HepG2 (cell line): ENCODE results near the gene LMF2. TPM values are rescaled to one million over a fixed set of nuclear protein-coding genes. Genes with fewer than 3 reads are reported as not detected.

ENCODE experiments used
- ATAC-seq: fragments of 200-7000 bp; cut with Tn5 transposase; 3 replicates; pipeline ENCODE4 v1.9.1; 2020; ENCODE audit warnings: mild to moderate bottlenecking, moderate library complexity
- BruUV-seq: library from RNA; stranded (reverse); fragments of 400-500 nt; replicated peaks from 2 replicates; lab custom pipeline; 2021; lab: Mats Ljungman, UMichigan
- CTCF ChIA-PET: fragments of 300-600 bp; formaldehyde crosslinking; extraction: SDS; loops from one replicate; lab custom pipeline; 2021; ENCODE audit warnings: low total read pairs, inconsistent platforms, low intra/inter-chr PET ratio; lab: Yijun Ruan, JAX
- POLR2A ChIA-PET: fragments of 350-600 bp; sonication (Branson Sonifier 250); formaldehyde crosslinking; loops from one replicate; lab custom pipeline; 2020; ENCODE audit warnings: antibody characterized with exemption, inconsistent platforms; lab: Yijun Ruan, JAX
- DNase-seq: peaks from one replicate; pipeline ENCODE4 v3.0.0-alpha.2; 2015; ENCODE audit warnings: low spot score
- FAIRE-seq: peaks from 3 replicates; lab custom pipeline; 2011; peaks lifted over from hg19 to GRCh38; lab: Jason Lieb, UNC
- H2AFZ ChIP-seq: one replicate; pipeline ENCODE4 v1.6.1; 2011; ENCODE audit warnings: low read length, inconsistent platforms
- H3K27ac ChIP-seq: fragments of 300-600 bp; 3 replicates; pipeline ENCODE4 v1.8.0; 2011; ENCODE audit warnings: mixed run types, mild to moderate bottlenecking, mixed read lengths, low read length, inconsistent platforms; ENCODE audit not compliant: insufficient read depth; ENCODE audit errors: extremely low read length
- H3K27me3 ChIP-seq, 2 experiments: fragments of 200-600 bp in 1 of 2; 2 replicates in 1 of 2; 3 replicates in 1 of 2; pipeline versions ENCODE4 v1.6.0 to v1.8.0; 2011; ENCODE audit warnings: low read length in 2 of 2, mild to moderate bottlenecking in 2 of 2, moderate library complexity in 2 of 2, inconsistent platforms in 1 of 2; ENCODE audit not compliant: insufficient read depth in 2 of 2, control insufficient read depth in 1 of 2
- H3K36me3 ChIP-seq, 2 experiments: fragments of 200-600 bp in 1 of 2; replicated peaks in 1 of 2; 2 replicates in 1 of 2; 3 replicates in 1 of 2; pipeline versions ENCODE4 v1.5.1 to v1.8.0; 2011; ENCODE audit warnings: low read length in 2 of 2, inconsistent platforms in 1 of 2; ENCODE audit not compliant: insufficient read depth in 2 of 2, control insufficient read depth in 1 of 2
- H3K4me1 ChIP-seq: 2 replicates; pipeline ENCODE4 v1.5.1; 2012; ENCODE audit warnings: low read length, inconsistent platforms; ENCODE audit not compliant: insufficient read depth
- H3K4me2 ChIP-seq: 2 replicates; pipeline ENCODE4 v1.6.0; 2011; ENCODE audit warnings: low read depth, low read length, inconsistent platforms
- H3K4me3 ChIP-seq, 3 experiments: fragments of 200-600 bp in 1 of 3; sonication (generic), shearing (Covaris generic) in 1 of 3; replicated peaks in 1 of 3; 2 replicates each; pipeline ENCODE4 v1.5.1; 2011 to 2016; ENCODE audit warnings: low read length in 3 of 3, inconsistent platforms in 2 of 3, low read depth in 2 of 3, mild to moderate bottlenecking in 2 of 3, control low read depth in 1 of 3, mixed read lengths in 1 of 3; ENCODE audit not compliant: insufficient read depth in 1 of 3
- H3K79me2 ChIP-seq: one replicate; pipeline ENCODE4 v1.6.1; 2011; ENCODE audit warnings: low read length, inconsistent platforms; ENCODE audit not compliant: insufficient read depth
- H3K9ac ChIP-seq: 2 replicates; pipeline ENCODE4 v1.6.0; 2011; ENCODE audit warnings: mild to moderate bottlenecking, low read depth, low read length, inconsistent platforms; ENCODE audit not compliant: insufficient read depth
- H3K9me3 ChIP-seq: 2 replicates; pipeline ENCODE4 v1.5.1; 2012; ENCODE audit warnings: mild to moderate bottlenecking, low read length
- H4K20me1 ChIP-seq: 2 replicates; pipeline ENCODE4 v1.6.0; 2011; ENCODE audit warnings: inconsistent platforms, mild to moderate bottlenecking, low read length, moderate library complexity; ENCODE audit not compliant: insufficient read depth
- ZNF382 ChIP-seq: sonication (generic); formaldehyde crosslinking; IDR thresholded peaks from 2 replicates; pipeline ENCODE4 v1.5.0; 2020; ENCODE audit warnings: missing genetic modification reagents, mild to moderate bottlenecking, borderline replicate concordance
- WGBS: methylation state at CpG from one replicate; pipeline ENCODE4 v1.1.6; 2017; ENCODE audit warnings: low lambda C conversion rate; 5-methylcytosine and 5-hydroxymethylcytosine counted together
- in situ Hi-C: cut with HindIII; loops from 2 replicates; pipeline ENCODE4 v1.10.0; 2017; ENCODE audit warnings: low pct_unique_long_range_greater_than_20kb; ENCODE audit not compliant: extremely low pct_ligation_motif_present
- intact Hi-C: fragments of 100-400 bp; cut with micrococcal nuclease; formaldehyde crosslinking; loops from one replicate; pipeline ENCODE4 v1.10.0; 2022; ENCODE audit not compliant: unreplicated experiment
- polyA plus RNA-seq, 8 experiments: library from polyadenylated mRNA; depleted of rRNA in 3 of 8; stranded (reverse) in 7 of 8; unstranded in 1 of 8; fragments of >200 nt; fragmentation: Illumina TruSeq in 4 of 8; extraction: Trizol in 4 of 8; gene quantifications; 2 replicates each; pipeline versions ENCODE4 v1.2.1 to v1.2.3, GENCODE V29; 2011 to 2016; ENCODE audit warnings: low read depth in 4 of 8, missing spikeins in 1 of 8, mixed read lengths in 1 of 8; ENCODE audit not compliant: insufficient read depth in 1 of 8
- total RNA-seq, 5 experiments: library from RNA; depleted of rRNA; stranded (reverse); fragments of >200 nt; fragmentation: Illumina TruSeq; extraction: Trizol; gene quantifications; 2 replicates each; pipeline ENCODE4 v1.2.3, GENCODE V29; 2016; ENCODE audit warnings: low read depth in 1 of 5
- TF ChIP-seq, protein P1 (sequence below): sonication (generic); formaldehyde crosslinking; IDR thresholded peaks from 2 replicates; pipeline ENCODE4 v1.4.0; 2020; ENCODE audit warnings: missing genetic modification reagents
- TF ChIP-seq, protein P2 (sequence below): sonication (generic); formaldehyde crosslinking; IDR thresholded peaks from 2 replicates; pipeline ENCODE4 v1.5.1; 2020; ENCODE audit warnings: missing genetic modification reagents, mild to moderate bottlenecking, borderline replicate concordance
- TF ChIP-seq, protein P3 (sequence below): IDR thresholded peaks from 2 replicates; pipeline ENCODE4 v1.6.1; 2016; ENCODE audit warnings: mild to moderate bottlenecking

The LMF2 gene
- total and polyA plus RNA-seq, 2 of the 13 experiments (the other 11 are each of a cell fraction or from before 2014, with no cell fraction given), result 23.3 to 30.6 TPM

DNA sequence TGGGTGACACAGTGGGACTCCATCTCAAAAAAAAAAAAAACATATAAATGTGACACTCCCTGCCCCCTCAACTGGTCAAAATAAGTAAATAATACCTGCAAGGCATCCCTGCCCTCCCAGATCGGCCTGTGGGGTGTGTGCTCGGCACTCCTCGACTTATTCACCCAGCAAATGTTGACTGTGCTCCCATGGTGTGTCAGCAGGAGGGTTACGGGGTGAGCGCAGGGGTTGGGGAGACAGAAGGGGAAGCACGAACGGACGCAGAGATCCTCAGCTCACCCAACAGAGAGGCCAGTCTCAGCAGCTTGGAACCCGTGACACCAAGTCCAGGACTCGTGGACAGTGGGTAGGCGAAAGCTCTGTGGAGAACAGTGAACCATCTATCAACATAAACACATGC, 27.8 kb downstream of the LMF2 start:
- no peak for FAIRE-seq
- Histone ChIP-seq H3K4me2 (no peak overlapping the region), H3K79me2 (no peaks in the 10 kb centered on the region), H4K20me1 (no peaks in the 10 kb centered on the region; the same call in 1 of the 2 replicates), H3K9me3 (no peaks in the 10 kb centered on the region), H2AFZ (no peak overlapping the region), H3K4me3 (no peak overlapping the region), H3K9ac (no peak overlapping the region), H3K36me3 (no peaks in the 10 kb centered on the region), H3K27ac (no peak overlapping the region), H3K27me3 (peaks cover 0 to 4% of the 10 kb centered on the region in 2 experiments; a peak in 1 of 5 replicates), H3K4me1 (peaks cover 49% of the 10 kb centered on the region)
- ChIA-PET CTCF (no interaction called here), POLR2A (interaction anchor here (0.9 to 1.4 kb wide), 3 partner anchors 28 to 162 kb away, joined by 3 to 4 read pairs (median 3); partner anchors contain the start of genes LMF2, NCAPH2 and SCO2)
- WGBS, result 62% methylated on average over 11 of the region's 11 CpGs
- intact Hi-C loops (no loop called here), in situ Hi-C loops (no loop called here)
- no peak for DNase-seq
- no peak for ATAC-seq
- BruUV-seq, result no TSS peak
- TF ChIP-seq, protein P1, sequence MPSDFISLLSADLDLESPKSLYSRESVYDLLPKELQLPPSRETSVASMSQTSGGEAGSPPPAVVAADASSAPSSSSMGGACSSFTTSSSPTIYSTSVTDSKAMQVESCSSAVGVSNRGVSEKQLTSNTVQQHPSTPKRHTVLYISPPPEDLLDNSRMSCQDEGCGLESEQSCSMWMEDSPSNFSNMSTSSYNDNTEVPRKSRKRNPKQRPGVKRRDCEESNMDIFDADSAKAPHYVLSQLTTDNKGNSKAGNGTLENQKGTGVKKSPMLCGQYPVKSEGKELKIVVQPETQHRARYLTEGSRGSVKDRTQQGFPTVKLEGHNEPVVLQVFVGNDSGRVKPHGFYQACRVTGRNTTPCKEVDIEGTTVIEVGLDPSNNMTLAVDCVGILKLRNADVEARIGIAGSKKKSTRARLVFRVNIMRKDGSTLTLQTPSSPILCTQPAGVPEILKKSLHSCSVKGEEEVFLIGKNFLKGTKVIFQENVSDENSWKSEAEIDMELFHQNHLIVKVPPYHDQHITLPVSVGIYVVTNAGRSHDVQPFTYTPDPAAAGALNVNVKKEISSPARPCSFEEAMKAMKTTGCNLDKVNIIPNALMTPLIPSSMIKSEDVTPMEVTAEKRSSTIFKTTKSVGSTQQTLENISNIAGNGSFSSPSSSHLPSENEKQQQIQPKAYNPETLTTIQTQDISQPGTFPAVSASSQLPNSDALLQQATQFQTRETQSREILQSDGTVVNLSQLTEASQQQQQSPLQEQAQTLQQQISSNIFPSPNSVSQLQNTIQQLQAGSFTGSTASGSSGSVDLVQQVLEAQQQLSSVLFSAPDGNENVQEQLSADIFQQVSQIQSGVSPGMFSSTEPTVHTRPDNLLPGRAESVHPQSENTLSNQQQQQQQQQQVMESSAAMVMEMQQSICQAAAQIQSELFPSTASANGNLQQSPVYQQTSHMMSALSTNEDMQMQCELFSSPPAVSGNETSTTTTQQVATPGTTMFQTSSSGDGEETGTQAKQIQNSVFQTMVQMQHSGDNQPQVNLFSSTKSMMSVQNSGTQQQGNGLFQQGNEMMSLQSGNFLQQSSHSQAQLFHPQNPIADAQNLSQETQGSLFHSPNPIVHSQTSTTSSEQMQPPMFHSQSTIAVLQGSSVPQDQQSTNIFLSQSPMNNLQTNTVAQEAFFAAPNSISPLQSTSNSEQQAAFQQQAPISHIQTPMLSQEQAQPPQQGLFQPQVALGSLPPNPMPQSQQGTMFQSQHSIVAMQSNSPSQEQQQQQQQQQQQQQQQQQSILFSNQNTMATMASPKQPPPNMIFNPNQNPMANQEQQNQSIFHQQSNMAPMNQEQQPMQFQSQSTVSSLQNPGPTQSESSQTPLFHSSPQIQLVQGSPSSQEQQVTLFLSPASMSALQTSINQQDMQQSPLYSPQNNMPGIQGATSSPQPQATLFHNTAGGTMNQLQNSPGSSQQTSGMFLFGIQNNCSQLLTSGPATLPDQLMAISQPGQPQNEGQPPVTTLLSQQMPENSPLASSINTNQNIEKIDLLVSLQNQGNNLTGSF (CRISPR knock-in tag), result no peak

DNA sequence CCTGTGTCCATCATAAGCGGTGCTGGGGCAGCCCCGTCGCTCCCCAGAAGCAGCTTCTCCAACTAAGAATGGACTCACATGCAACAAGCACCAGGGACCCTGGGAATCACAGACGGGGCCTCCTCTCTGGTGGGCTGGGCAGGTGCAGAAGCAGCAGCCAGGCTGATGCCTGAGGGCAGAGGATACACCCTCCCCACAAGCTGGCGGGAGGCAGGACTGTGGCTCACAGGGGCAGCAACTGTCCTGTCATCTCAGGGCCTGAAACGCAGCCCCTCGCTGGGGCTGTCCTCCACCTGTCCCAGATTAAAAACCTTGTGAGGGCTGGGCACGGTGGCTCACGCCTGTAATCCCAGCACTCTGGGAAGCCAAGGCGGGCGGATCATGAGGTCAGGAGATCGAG, 29.6 kb downstream of the LMF2 start:
- intact Hi-C loops (no loop called here), in situ Hi-C loops (no loop called here)
- 93% methylated on average over 8 of the region's 12 CpGs for WGBS
- Histone ChIP-seq H3K4me1 (peaks cover 42% of the 10 kb centered on the region), H3K9me3 (no peaks in the 10 kb centered on the region), H4K20me1 (peaks cover 11% of the 10 kb centered on the region), H3K9ac (no peak overlapping the region), H3K4me2 (no peak overlapping the region), H3K4me3 (no peak overlapping the region), H2AFZ (no peak overlapping the region), H3K79me2 (peaks cover 14% of the 10 kb centered on the region), H3K36me3 (no peaks in the 10 kb centered on the region), H3K27ac (no peak overlapping the region), H3K27me3 (peaks cover 0 to 4% of the 10 kb centered on the region in 2 experiments; a peak in 1 of 5 replicates)
- no peak for ATAC-seq
- BruUV-seq, result no TSS peak
- ChIA-PET CTCF (no interaction called here), POLR2A (no interaction called here)
- no peak for DNase-seq
- FAIRE-seq, result no peak
- TF ChIP-seq, protein P2, sequence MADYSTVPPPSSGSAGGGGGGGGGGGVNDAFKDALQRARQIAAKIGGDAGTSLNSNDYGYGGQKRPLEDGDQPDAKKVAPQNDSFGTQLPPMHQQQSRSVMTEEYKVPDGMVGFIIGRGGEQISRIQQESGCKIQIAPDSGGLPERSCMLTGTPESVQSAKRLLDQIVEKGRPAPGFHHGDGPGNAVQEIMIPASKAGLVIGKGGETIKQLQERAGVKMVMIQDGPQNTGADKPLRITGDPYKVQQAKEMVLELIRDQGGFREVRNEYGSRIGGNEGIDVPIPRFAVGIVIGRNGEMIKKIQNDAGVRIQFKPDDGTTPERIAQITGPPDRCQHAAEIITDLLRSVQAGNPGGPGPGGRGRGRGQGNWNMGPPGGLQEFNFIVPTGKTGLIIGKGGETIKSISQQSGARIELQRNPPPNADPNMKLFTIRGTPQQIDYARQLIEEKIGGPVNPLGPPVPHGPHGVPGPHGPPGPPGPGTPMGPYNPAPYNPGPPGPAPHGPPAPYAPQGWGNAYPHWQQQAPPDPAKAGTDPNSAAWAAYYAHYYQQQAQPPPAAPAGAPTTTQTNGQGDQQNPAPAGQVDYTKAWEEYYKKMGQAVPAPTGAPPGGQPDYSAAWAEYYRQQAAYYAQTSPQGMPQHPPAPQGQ (CRISPR knock-in tag), result no peak
- TF ChIP-seq, protein P3, sequence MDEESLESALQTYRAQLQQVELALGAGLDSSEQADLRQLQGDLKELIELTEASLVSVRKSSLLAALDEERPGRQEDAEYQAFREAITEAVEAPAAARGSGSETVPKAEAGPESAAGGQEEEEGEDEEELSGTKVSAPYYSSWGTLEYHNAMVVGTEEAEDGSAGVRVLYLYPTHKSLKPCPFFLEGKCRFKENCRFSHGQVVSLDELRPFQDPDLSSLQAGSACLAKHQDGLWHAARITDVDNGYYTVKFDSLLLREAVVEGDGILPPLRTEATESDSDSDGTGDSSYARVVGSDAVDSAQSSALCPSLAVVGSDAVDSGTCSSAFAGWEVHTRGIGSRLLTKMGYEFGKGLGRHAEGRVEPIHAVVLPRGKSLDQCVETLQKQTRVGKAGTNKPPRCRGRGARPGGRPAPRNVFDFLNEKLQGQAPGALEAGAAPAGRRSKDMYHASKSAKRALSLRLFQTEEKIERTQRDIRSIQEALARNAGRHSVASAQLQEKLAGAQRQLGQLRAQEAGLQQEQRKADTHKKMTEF (CRISPR knock-in tag), result no peak
- TF ChIP-seq ZNF382, result no peak
